Thyroid gland (tissue), 4 donors: ENCODE data around the gene KCNRG. TPM values are rescaled to one million over a fixed set of nuclear protein-coding genes. Genes with fewer than 3 reads are reported as not detected.
A peak's percentile ranks its signal among the peaks of the same experiment; 100 is the strongest.
"Not testable (repeated sequence)": the region's sequence is repeated elsewhere in the genome, so short reads cannot be mapped to it uniquely, and the experiment has no call there.

Experiments used
- DNase-seq, 2 donors: peaks; one replicate each; pipeline ENCODE4 v3.0.0-alpha.2; 2019
- H3K27ac ChIP-seq, 3 donors: fragments of 200-600 bp; sonication (generic); 1 replicate in 2 of 3; 2 replicates in 1 of 3; pipeline ENCODE4 v1.5.1; 2016 to 2019; ENCODE audit warnings: mild to moderate bottlenecking in 1 of 3, moderate library complexity in 1 of 3
- H3K27me3 ChIP-seq: fragments of 200-600 bp; sonication (generic); one replicate; pipeline ENCODE4 v1.5.1; 2019
- H3K36me3 ChIP-seq, 2 donors: fragments of 200-600 bp; sonication (generic); one replicate each; pipeline ENCODE4 v1.5.1; 2016 to 2019
- H3K4me1 ChIP-seq, 2 donors: fragments of 200-600 bp; sonication (generic); one replicate each; pipeline ENCODE4 v1.5.1; 2017 to 2019
- H3K4me3 ChIP-seq, 3 donors: fragments of 200-600 bp; sonication (generic); replicated peaks in 1 of 3; 1 replicate in 2 of 3; 2 replicates in 1 of 3; pipeline ENCODE4 v1.5.1; 2016; ENCODE audit warnings: mild to moderate bottlenecking in 1 of 3
- H3K9me3 ChIP-seq: fragments of 200-600 bp; sonication (generic); one replicate; pipeline ENCODE4 v1.5.1; 2017
- CTCF ChIP-seq, 6 experiments: fragments of 200-600 bp in 3 of 6; fragments of 450-650 bp in 3 of 6; sonication (generic) in 3 of 6; IDR thresholded peaks; one replicate each; pipeline ENCODE4 v1.5.1; 2016 to 2019; ENCODE audit warnings: antibody characterized with exemption in 6 of 6, mild to moderate bottlenecking in 2 of 6, inconsistent platforms in 1 of 6, moderate library complexity in 1 of 6
- POLR2A ChIP-seq, 2 donors: fragments of 450-650 bp; IDR thresholded peaks; one replicate each; pipeline ENCODE4 v1.6.1; 2017; ENCODE audit warnings: antibody characterized with exemption in 2 of 2, mild to moderate bottlenecking in 2 of 2, moderate library complexity in 1 of 2
- WGBS, 2 donors: methylation state at CpG; one replicate each; pipeline ENCODE4 v1.1.5; 2017; 5-methylcytosine and 5-hydroxymethylcytosine counted together
- intact Hi-C: fragments of 100-400 bp; cut with DNase I; formaldehyde crosslinking; loops from one replicate; pipeline ENCODE4 v1.15.1; 2023
- total RNA-seq, 4 donors: library from RNA; depleted of rRNA; stranded (reverse); fragments of >200 nt; gene quantifications; one replicate each; pipeline ENCODE4 v1.2.3, GENCODE V29; 2016

Gene KCNRG
- total RNA-seq, 4 donors from 2014 or later = 1.0 to 5.8 (median 2.6) TPM

GRCh38 chr13:49986471-49986870 lies 28.8 kb upstream of the KCNRG start:
- intact Hi-C loops = loop anchor here (10.0 kb wide), 1 partner anchor 538 kb away; no protein-coding TSS in a partner anchor
- Histone ChIP-seq H3K27me3 (no peaks in the 10 kb centered on the region), H3K27ac (no peak overlapping the region), H3K4me3 (no peak overlapping the region), H3K9me3 (no peaks in the 10 kb centered on the region), H3K36me3 (no peaks in the 10 kb centered on the region), H3K4me1 (no peaks in the 10 kb centered on the region)
- TF ChIP-seq CTCF (IDR thresholded peaks at IDR 0.05) (no peak), POLR2A (IDR thresholded peaks at IDR 0.05) (no peak)
- DNase-seq = no peak
- 92% methylated on average over 7 of the region's 7 CpGs for WGBS, 2 donors

GRCh38 chr13:49990612-49991011 lies 24.6 kb upstream of the KCNRG start:
- intact Hi-C loops = loop anchor here (10.0 kb wide), 2 partner anchors 94 to 134 kb away; no protein-coding TSS in a partner anchor
- H3K27ac ChIP-seq, H3K36me3 ChIP-seq, H3K27me3 ChIP-seq, H3K9me3 ChIP-seq, H3K4me3 ChIP-seq, DNase-seq, H3K4me1 ChIP-seq: not testable (repeated sequence)
- WGBS, 2 donors = 91 to 95% methylated on average over 6 of the region's 6 CpGs

GRCh38 chr13:49993111-49993510 lies 22.1 kb upstream of the KCNRG start:
- no peak overlapping the region for H3K4me3 ChIP-seq
- TF ChIP-seq POLR2A (IDR thresholded peaks at IDR 0.05) (no peak), CTCF (IDR thresholded peaks at IDR 0.05) (no peak)
- no peaks in the 10 kb centered on the region for H3K9me3 ChIP-seq
- H3K4me1 ChIP-seq = peaks cover 5% of the 10 kb centered on the region in 2 donors
- H3K27me3 ChIP-seq = no peaks in the 10 kb centered on the region
- intact Hi-C loops = loop anchor here (10.0 kb wide), 2 partner anchors 92 to 132 kb away; no protein-coding TSS in a partner anchor
- no peaks in the 10 kb centered on the region for H3K36me3 ChIP-seq
- DNase-seq = no peak
- H3K27ac ChIP-seq = no peak overlapping the region

GRCh38 chr13:49993666-49994065 lies 21.6 kb upstream of the KCNRG start:
- Histone ChIP-seq H3K36me3 (no peaks in the 10 kb centered on the region), H3K4me1 (peaks cover 10 to 11% of the 10 kb centered on the region in 2 donors), H3K27me3 (no peaks in the 10 kb centered on the region), H3K27ac (no peak overlapping the region), H3K9me3 (no peaks in the 10 kb centered on the region), H3K4me3 (no peak overlapping the region)
- no peak for DNase-seq
- no peak for TF ChIP-seq CTCF (IDR thresholded peaks at IDR 0.05)
- TF ChIP-seq POLR2A (IDR thresholded peaks at IDR 0.05) = no peak
- intact Hi-C loops = loop anchor here (10.0 kb wide), 2 partner anchors 91 to 131 kb away; no protein-coding TSS in a partner anchor
- 83 to 88% methylated on average over 5 of the region's 5 CpGs for WGBS, 2 donors

GRCh38 chr13:49995625-49996101 lies 19.6 kb upstream of the KCNRG start:
- no peaks in the 10 kb centered on the region for H3K9me3 ChIP-seq
- H3K27ac ChIP-seq = peak overlapping the region in 2 of 3 donors; percentile 95 to 96
- no peak for DNase-seq
- peak overlapping the region in 1 of 3 donors; percentile 93 for H3K4me3 ChIP-seq
- 39 to 42% methylated on average over 14 of the region's 14 CpGs for WGBS, 2 donors
- no peak for TF ChIP-seq CTCF (IDR thresholded peaks at IDR 0.05)
- no peak for TF ChIP-seq POLR2A (IDR thresholded peaks at IDR 0.05)
- intact Hi-C loops = loop anchor here (10.0 kb wide), 2 partner anchors 89 to 129 kb away; no protein-coding TSS in a partner anchor
- peaks cover 21 to 25% of the 10 kb centered on the region in 2 donors for H3K4me1 ChIP-seq
- H3K36me3 ChIP-seq = no peaks in the 10 kb centered on the region
- H3K27me3 ChIP-seq = no peaks in the 10 kb centered on the region
